ENCODE results near the gene CCND3. TPM values are rescaled to one million over a fixed set of nuclear protein-coding genes. Genes with fewer than 3 reads are reported as not detected.
A peak's percentile ranks its signal among the peaks of the same experiment; 100 is the strongest.

CCND3 gene
- total and polyA plus RNA-seq, 2 of the 13 experiments (the other 11 are each of a cell fraction or from before 2014, with no cell fraction given) = 4.3 to 7.2 TPM

- TF ChIP-seq ZBTB7B (CRISPR knock-in tag; IDR thresholded peaks at IDR 0.05) = peak; percentile 31; the same call in 1 of the 2 replicates
- peak; percentile 82 for TF ChIP-seq SP4 (CRISPR knock-in tag; IDR thresholded peaks at IDR 0.05)
- 0 out of 2 replicates have a peak, but pooled peaks have one; percentile 47 for TF ChIP-seq HNRNPL (IDR thresholded peaks at IDR 0.05; ENCODE audit: low read depth, low read length)
- no peak for TF ChIP-seq ZBTB4 (CRISPR knock-in tag; IDR thresholded peaks at IDR 0.05; ENCODE audit: borderline replicate concordance)
- peak; percentile 64; the same call in 1 of the 2 replicates for TF ChIP-seq E2F1 (CRISPR knock-in tag; IDR thresholded peaks at IDR 0.05)
- TF ChIP-seq ZNF570 (CRISPR knock-in tag; IDR thresholded peaks at IDR 0.05; ENCODE audit: borderline replicate concordance) = no peak
- peak; percentile 65 for TF ChIP-seq TBX2 (CRISPR knock-in tag; IDR thresholded peaks at IDR 0.05; ENCODE audit: borderline replicate concordance)
- TF ChIP-seq TFAP4 (IDR thresholded peaks at IDR 0.05; ENCODE audit: borderline replicate concordance, low read depth) = no peak
- TF ChIP-seq ZUFSP (CRISPR knock-in tag; IDR thresholded peaks at IDR 0.05; ENCODE audit: borderline replicate concordance) = no peak
- no peak for TF ChIP-seq ZNF484 (CRISPR knock-in tag; IDR thresholded peaks at IDR 0.05; ENCODE audit: borderline replicate concordance, low read depth)
- TF ChIP-seq BRF2 (CRISPR knock-in tag; IDR thresholded peaks at IDR 0.05) = no peak
- TF ChIP-seq BATF2 (CRISPR knock-in tag; IDR thresholded peaks at IDR 0.05) = no peak
- TF ChIP-seq KLF13 (CRISPR knock-in tag; IDR thresholded peaks at IDR 0.05) = no peak
- TF ChIP-seq ATF6 (CRISPR knock-in tag; conservative IDR thresholded peaks at IDR 0.05) = no peak
- no peak for TF ChIP-seq ZNF160 (CRISPR knock-in tag; IDR thresholded peaks at IDR 0.05)
- TF ChIP-seq ZFP41 (CRISPR knock-in tag; IDR thresholded peaks at IDR 0.05; ENCODE audit: borderline replicate concordance) = no peak
- no peak for TF ChIP-seq SMC3 (IDR thresholded peaks at IDR 0.05; ENCODE audit: low read length)
Measured at GRCh38 chr6:41941280-41942066, at the start of gene CCND3 (continued).
